HG02642 (cell line): Measurements from ENCODE around the gene ACACB.

Experiments used
- ATAC-seq: cut with Tn5 transposase; IDR thresholded peaks from one replicate; pipeline ENCODE4 v1.9.1; 2021; ENCODE audit warnings: mild to moderate bottlenecking; ENCODE audit not compliant: unreplicated experiment, poor library complexity

ACACB gene

GRCh38 chr12:109291117-109291516, 174.7 kb downstream of the ACACB start:
- no peak for ATAC-seq

DNA sequence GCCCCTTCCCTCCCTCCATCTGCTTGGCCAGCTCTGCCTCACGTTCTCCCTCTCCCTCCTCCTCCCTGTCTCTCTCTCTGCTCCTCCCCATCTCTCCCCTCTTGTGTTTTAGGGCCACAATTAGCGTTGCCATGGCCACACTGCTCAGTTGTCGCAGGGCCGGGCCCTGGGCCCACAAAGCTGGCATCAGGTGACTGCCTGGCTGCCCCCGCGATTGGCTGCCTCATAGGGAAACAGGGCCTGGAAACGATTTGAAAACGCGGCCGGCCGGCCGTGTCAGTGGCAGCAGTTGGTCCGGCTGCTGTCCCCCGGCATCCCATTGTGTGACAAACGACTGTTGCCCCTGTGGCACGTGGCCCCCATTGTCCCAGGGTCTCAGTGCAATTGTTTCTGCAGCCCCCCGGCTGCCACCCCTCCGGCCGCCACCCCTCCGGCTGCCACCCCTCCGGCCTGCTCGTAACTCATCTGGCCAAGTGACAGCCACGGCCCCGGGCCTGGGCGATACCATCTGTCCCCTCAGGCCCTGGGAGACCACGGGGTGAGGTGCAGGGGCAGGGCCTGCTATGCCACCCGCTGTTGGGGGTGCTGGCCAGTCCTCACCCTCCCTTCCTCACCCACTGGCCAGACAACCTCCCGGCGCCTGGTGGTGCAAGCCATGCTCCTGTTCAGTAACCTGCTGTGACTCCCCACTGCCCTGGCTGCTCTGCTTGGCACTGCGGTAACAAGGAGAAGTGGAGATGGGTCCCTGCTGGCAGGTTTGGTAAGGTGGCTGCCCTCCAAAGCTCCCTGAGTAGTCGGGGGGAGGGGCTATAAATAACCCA, 175.3 kb downstream of the ACACB start:
- ATAC-seq = no peak

GRCh38 chr12:109292342-109292711, 175.9 kb downstream of the ACACB start:
- ATAC-seq = no peak

DNA sequence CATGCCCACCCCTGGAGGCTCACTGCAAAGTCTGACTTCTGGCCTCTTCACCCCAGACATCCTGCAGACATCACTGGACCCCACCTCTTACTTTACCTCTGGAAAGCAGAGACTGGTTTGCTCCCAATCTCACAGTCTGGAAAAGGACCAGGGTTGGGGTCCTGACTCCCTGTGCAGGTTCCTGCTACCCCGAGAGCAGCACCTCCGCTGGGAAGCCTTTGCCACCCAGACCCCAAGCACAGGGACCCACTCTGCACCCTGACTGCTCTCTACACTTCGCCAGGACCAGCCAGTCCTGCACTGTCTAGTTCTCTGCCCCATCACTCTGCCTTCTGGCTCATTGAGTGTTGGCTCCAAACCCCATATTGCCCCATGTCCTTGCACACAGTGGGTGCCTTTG, 176.7 kb downstream of the ACACB start:
- ATAC-seq = no peak

DNA sequence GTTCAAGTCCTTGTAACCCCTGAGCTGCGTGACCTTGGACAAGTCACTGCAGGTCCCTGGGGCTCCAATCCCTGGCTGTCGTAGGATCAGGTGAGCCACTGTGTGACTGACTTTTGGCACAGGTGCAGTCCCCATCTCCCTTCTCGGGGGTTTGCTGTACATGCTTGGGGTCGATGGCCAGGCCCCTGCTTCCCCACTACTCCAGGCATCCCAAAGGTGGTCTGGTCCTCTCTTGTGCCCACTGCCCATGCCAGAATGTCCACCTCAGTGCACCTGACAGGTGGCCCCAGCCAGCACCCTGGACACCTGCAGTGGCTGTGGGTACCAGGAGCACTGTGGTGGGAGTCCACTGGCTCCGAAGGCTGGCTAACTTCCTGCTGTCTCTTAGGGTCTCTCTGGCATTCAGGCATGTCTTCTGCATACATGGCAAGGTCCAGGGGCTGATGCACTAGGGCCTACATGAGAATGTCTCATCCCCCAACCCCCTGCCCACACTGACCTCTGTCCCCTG, 178.0 kb downstream of the ACACB start:
- ATAC-seq = no peak

DNA sequence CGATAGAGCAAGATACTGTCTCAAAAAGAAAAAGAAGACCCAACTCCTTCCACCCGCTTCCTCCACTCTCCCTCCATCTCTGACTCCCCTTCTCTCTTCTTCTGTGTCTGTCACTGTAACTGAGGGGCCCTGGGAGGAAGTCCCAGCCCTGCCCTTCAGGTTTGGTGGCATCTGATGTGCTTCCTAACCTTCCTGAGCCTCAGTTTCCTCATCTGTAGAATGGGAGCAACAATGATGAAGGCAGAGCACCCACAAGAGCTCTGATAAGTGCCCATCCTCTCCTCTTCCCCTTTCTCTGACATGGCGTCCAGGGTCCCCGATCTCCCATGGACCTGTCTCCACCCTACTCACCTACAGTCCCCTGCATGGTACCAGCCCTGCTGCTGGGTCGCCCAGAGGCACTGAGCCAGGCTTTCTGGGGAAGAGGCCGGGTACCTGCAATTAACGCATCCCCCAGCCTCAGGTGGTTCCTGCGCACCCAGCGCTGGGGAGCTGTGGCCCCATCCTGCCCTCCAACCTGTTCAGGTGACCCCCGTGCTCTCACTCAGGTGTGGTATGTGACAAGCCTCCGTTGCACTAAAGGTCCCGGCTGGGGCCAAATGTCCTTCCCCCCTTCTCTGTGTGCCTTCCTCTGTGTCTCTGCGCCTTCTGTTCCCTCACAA, 179.5 kb downstream of the ACACB start:
- ATAC-seq = no peak

DNA sequence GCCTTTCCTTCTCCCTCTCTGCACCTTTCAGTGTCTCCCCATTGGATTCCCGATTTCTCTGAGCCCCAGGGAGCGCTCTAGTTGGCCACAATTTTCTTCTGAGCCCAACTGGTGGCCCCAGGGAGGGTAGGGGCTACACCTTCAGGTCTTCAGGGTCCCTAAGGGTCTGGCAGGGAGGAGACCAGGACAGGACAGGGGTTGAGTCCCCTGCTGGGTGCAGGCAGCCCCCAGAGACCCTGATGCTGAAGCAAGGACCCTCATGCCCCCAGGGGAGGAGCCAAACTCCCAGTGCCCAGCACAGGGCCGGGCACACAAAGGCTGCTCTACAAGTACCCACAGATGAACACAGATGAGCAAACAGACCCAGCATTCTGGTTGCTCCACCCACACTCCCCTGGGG, 180.0 kb downstream of the ACACB start:
- no peak for ATAC-seq

DNA sequence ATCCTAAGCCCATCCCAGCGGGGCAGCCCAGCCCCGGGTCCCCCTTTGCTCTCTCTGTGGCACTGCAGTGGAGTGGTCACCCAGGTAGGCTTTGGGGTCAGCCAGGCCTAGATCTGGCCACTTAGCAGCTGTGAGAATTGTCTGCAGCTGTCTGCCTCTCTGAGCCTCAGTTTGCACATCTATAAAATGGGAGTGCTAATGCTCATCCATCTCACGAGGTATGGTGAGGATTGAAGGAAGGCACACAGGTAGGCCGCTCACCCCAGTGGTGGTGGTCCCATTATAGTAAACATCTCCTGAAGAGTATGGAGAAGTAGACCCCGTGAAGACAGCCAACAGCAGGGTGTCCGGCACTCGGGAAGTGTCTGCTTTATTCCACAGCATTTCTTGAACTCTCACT, 183.5 kb downstream of the ACACB start:
- no peak for ATAC-seq

- no peak for ATAC-seq
These were observed 185.3 kb downstream of the ACACB start for GRCh38 chr12:109301643-109302168.

- no peak for ATAC-seq
These were observed 186.0 kb downstream of the ACACB start for GRCh38 chr12:109302358-109302757.

GRCh38 chr12:109302770-109303169, 186.4 kb downstream of the ACACB start:
- ATAC-seq = no peak

DNA sequence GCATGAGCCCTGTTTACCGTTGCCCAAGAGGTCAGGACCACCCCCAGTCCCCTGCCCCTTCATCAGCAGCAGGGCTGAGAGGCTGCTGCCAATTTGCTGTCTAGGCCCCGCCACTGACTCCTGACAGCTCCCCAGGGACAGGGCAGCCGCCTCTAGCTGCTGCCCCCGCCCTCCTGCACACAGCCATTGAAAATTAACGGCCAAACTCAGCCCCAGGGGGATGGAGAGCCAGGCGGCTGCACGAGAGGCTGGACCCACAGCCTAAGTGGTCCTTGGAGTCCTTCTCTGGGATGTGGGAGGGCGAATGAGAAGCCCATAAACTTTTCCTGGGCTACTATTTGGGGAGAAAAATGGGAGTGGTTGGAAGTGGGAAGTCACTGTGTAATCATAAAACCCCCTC, 188.1 kb downstream of the ACACB start:
- no peak for ATAC-seq

DNA sequence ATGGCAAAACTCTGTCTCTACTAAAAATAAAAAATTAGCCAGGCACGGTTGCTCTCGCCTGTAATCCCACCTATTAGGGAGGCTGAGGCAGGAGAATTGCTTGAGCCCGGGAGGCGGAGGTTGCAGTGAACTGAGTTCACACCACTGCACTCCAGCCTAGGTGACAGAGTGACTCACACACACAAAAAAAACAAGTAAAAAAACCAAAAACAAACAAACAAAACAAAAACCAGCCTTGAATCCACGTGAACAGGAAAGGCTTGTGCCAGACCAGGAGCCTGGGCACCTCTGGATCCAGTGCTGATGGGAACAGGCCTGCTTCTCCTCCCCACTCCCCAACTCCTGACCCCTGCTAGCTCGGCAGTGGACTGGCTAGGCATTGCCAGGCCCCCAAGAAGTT, 189.2 kb downstream of the ACACB start:
- no peak for ATAC-seq

- no peak for ATAC-seq
These were observed 190.7 kb downstream of the ACACB start for GRCh38 chr12:109307051-109307450.

DNA sequence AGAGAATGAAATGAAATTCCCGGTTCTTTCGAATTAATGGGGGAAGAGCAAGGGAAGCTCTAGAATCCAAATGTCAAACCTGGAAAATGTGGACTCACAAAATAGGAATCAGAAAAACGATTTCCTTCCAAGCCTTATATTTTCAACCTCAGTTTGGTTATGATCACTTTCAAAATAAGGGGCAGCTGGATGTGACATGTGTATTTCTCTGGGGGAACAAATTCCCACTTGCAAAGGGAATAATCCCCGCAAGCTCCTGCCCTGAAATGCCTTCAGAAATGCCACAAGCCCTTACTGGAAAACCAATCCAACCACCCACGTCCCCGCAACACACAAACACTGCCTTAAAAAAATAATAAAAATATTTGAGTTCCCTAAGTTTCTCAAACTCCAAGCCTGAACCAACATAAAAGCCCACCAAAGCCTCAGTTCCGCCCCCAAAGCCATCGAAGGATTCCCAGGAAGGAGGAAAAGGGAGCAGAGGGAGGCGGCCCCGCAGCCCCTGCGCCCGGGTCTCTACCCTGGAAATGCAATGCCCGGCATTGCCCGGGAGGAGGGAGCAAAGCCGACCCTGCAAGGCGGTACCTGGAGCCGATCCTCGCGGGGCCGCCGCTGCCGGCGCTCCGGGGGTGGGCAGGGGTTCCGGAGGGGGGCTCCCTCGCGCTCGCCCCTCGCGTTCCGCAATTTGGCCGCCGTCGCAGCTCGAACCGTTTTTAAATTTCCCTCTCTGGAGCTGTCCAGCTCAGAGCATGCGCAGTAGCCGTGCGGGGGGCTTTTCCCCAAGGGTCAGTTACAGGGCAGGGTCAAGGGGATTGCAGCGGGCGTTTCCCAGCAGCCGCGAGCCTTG, 192.4 kb downstream of the ACACB start, which contains the start of gene FOXN4:
TSS of gene FOXN4 (minus strand) at position 751 of the 847 bp plus-strand sequence. CDS start 963 bp downstream, outside the sequence.
- no peak for ATAC-seq

DNA sequence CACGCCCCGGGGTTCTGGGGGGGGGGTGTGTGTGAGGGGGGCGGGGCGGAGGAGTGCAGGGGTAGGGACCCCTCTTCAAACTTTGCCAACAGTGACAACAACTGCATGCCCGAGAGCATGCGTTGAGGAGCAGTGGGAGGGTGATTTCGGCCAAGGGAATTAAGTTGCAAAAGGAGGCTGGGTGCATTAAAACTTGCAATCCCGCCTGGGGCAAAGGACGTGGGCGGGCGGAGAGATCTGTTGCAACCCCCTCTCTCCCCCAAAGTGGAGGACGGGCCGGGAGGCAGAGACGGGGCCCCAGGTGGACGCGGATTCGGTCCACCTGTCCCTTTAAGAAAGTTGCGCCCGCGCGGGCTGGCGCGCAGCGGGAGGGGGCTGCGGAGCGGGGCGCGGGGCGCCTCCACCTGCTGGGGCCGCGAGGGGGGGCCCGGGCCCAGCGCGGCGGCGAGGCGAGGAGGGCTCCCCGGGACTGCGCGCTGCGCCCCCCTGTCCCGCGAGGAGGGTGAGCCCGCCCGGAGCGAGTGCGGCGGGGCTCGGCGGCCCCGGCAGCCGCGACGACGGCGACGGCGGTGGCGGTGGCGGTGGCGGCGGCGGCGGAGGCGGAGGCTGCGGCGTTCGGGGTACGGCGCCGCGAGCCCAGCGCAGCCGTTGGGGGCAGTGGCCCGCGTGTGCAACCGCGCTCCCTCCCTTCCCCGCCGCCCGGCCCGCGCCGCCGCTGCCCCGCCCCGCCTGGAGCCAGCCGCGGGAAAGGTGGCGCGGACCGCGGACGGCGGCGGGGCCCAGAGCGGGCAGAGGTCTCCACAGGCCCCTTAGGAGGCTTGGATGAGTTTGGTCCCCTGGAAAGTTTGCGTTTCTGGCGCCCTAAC, 193.2 kb downstream of the ACACB start:
- no peak for ATAC-seq

DNA sequence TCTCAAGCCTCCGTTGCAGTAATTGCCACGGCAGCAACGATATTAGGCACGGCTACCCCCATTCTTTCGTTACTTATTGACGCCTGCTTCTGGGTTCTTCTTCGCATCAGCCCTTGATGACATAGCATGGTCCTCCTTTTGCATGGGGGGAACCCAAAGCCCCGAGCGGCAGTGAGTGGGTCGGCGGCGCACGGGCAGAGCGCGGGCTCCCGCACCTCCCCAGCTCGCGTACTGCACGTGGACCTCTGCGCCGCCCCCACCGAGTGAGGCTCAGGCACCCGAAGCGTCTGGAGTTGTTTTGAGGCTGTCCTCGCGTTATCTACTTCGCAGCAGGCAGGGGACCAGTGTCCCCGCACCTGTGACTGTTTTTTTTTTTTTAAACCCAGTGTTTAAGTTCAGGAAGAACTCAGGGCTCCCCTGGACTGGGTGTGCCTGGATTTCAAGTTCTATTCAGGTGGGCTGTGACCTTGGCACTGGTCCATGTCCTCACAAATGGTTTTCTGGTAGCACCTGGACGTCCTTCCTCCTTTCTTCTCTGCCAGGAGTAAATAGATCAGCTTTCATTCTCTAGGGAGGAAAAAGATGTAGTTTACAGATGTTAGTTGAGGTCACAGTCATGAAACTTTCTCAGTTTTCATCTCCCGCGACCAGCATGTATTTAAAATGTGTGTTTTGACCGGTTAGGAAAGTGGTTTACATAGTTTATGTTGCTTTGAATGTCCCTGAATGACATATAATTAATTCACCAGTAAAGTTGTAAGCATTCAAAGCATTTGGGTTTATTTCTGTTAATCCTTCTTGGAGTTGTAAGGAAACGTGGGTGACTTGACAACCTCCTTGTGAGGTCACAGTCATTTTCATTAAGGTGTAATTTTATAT, 194.1 kb downstream of the ACACB start:
- no peak for ATAC-seq
